Breast epithelium (tissue), 4 donors: ENCODE results near the gene PAXIP1. TPM values are rescaled to one million over a fixed set of nuclear protein-coding genes. Genes with fewer than 3 reads are reported as not detected.
"Not testable (repeated sequence)": the region's sequence is repeated elsewhere in the genome, so short reads cannot be mapped to it uniquely, and the experiment has no call there.

ENCODE experiments used
- DNase-seq, 2 donors: peaks; one replicate each; pipeline ENCODE4 v3.0.0-alpha.2; 2019; ENCODE audit warnings: low spot score in 2 of 2
- H3K27ac ChIP-seq, 2 donors: fragments of 200-600 bp; sonication (generic) in 1 of 2; one replicate each; pipeline ENCODE4 v1.5.1; 2016 to 2019; ENCODE audit warnings: mild to moderate bottlenecking in 1 of 2
- H3K27me3 ChIP-seq, 2 donors: fragments of 200-600 bp; sonication (generic) in 1 of 2; one replicate each; pipeline versions ENCODE4 v1.5.1 to v1.6.0; 2017 to 2019; ENCODE audit warnings: control low read depth in 1 of 2, mild to moderate bottlenecking in 1 of 2
- H3K36me3 ChIP-seq: fragments of 200-600 bp; one replicate; pipeline ENCODE4 v1.5.1; 2019
- H3K4me1 ChIP-seq, 2 donors: fragments of 200-600 bp; sonication (generic); one replicate each; pipeline ENCODE4 v1.5.1; 2016 to 2019; ENCODE audit warnings: control low read depth in 1 of 2
- H3K4me3 ChIP-seq, 3 donors: fragments of 200-600 bp; sonication (generic); 1 replicate in 2 of 3; 2 replicates in 1 of 3; pipeline ENCODE4 v1.5.1; 2016 to 2019; ENCODE audit warnings: mild to moderate bottlenecking in 3 of 3, moderate library complexity in 2 of 3
- H3K9me3 ChIP-seq, 2 donors: fragments of 200-600 bp; sonication (generic) in 1 of 2; one replicate each; pipeline ENCODE4 v1.5.1; 2016 to 2019; ENCODE audit warnings: control low read depth in 1 of 2
- POLR2A ChIP-seq: fragments of 450-650 bp; IDR thresholded peaks from one replicate; pipeline ENCODE4 v1.6.1; 2016; ENCODE audit warnings: antibody characterized with exemption, mild to moderate bottlenecking, moderate library complexity
- POLR2AphosphoS5 ChIP-seq, 3 donors: sonication (generic); formaldehyde crosslinking; IDR thresholded peaks; one replicate each; pipeline ENCODE4 v1.6.1; 2017; ENCODE audit warnings: antibody characterized with exemption in 3 of 3
- intact Hi-C: fragments of 100-400 bp; cut with DNase I; formaldehyde crosslinking; loops from one replicate; pipeline ENCODE4 v1.15.1; 2023; ENCODE audit warnings: low total_unique reads
- total RNA-seq, 3 donors: library from RNA; depleted of rRNA; stranded (reverse); fragments of >200 nt; gene quantifications; one replicate each; pipeline ENCODE4 v1.1.0, GENCODE V29; 2016
- TF ChIP-seq, protein P1 (sequence below), 3 donors: fragments of 450-650 bp; IDR thresholded peaks; one replicate each; pipeline ENCODE4 v1.5.1; 2016 to 2017; ENCODE audit warnings: antibody characterized with exemption in 3 of 3, mild to moderate bottlenecking in 3 of 3, moderate library complexity in 3 of 3

The PAXIP1 gene
- total RNA-seq, 3 donors from 2014 or later, result 10.2 to 25.3 (median 14.1) TPM

- Histone ChIP-seq H3K36me3 (no peaks in the 10 kb centered on the region), H3K9me3 (peaks cover 9 to 10% of the 10 kb centered on the region in 2 donors), H3K4me1 (no peaks in the 10 kb centered on the region), H3K27ac (no peak overlapping the region), H3K27me3 (no peaks in the 10 kb centered on the region), H3K4me3 (no peak overlapping the region)
- DNase-seq, result no peak
- TF ChIP-seq POLR2A, result no peak
- TF ChIP-seq, protein P1, sequence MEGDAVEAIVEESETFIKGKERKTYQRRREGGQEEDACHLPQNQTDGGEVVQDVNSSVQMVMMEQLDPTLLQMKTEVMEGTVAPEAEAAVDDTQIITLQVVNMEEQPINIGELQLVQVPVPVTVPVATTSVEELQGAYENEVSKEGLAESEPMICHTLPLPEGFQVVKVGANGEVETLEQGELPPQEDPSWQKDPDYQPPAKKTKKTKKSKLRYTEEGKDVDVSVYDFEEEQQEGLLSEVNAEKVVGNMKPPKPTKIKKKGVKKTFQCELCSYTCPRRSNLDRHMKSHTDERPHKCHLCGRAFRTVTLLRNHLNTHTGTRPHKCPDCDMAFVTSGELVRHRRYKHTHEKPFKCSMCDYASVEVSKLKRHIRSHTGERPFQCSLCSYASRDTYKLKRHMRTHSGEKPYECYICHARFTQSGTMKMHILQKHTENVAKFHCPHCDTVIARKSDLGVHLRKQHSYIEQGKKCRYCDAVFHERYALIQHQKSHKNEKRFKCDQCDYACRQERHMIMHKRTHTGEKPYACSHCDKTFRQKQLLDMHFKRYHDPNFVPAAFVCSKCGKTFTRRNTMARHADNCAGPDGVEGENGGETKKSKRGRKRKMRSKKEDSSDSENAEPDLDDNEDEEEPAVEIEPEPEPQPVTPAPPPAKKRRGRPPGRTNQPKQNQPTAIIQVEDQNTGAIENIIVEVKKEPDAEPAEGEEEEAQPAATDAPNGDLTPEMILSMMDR (IDR thresholded peaks at IDR 0.05), result no peak
- intact Hi-C loops, result no loop called here
Observed at GRCh38 chr7:154937837-154938236, 65.1 kb downstream of the PAXIP1 start.

DNA sequence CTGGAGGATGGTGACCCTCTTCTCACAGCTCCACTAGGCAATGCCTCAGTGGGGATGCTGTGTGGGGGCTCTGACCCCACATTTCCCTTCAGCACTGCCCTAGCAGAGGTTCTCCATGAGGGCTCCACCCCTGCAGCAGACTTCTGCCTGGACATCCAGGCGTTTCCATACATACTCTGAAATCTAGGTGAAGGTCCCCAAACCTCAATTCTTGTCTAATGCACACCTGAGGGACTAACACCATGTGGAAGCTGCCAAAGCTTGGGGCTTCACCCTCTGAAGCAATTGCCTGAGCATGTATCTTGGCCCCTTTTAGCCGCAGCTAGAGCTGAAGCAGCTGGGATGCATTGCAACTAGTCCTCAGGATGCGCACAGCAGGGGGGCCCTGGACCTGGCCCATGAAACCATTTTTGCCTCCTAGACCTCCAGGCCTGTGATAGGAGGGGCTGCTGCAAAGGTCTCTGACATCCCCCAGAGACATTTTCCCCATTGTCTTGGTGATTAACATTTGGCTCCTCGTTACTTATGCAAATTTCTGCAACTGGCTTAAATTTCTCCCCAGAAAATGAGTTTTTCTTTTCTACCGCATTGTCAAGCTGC is 68.5 kb downstream of the PAXIP1 start:
- DNase-seq, H3K4me1 ChIP-seq, H3K4me3 ChIP-seq, H3K27ac ChIP-seq, H3K36me3 ChIP-seq, H3K27me3 ChIP-seq, H3K9me3 ChIP-seq, intact Hi-C loops: not testable (repeated sequence)

DNA sequence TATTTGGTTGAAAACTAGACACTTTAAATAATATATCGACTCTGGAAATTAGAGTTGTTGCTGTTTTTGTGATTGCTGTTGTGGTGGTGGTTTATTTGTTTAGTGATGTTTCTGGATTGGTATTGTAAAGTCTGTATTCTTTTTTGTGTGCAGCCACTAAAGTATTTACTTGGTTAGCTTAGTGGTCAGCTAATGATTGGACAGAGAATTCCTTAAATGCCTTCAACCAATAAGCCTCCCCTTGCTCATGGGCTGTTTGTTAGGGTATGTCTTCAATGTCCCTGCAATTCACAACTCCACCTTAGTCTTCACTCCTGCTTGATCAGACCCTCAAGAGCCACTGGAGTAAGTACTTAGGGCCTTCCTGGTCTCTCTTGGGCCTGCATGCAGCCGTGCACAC is 71.0 kb downstream of the PAXIP1 start:
- H3K4me1 ChIP-seq, result no peaks in the 10 kb centered on the region
- H3K36me3 ChIP-seq, result no peaks in the 10 kb centered on the region
- peaks cover 9 to 10% of the 10 kb centered on the region in 2 donors for H3K9me3 ChIP-seq
- H3K27ac ChIP-seq, result no peak overlapping the region
- DNase-seq, result no peak
- TF ChIP-seq POLR2A, result no peak
- TF ChIP-seq, protein P1 (IDR thresholded peaks at IDR 0.05), result no peak
- no peak for TF ChIP-seq POLR2AphosphoS5 (IDR thresholded peaks at IDR 0.05)
- no peaks in the 10 kb centered on the region for H3K27me3 ChIP-seq
- intact Hi-C loops, result no loop called here
- H3K4me3 ChIP-seq, result no peak overlapping the region

DNA sequence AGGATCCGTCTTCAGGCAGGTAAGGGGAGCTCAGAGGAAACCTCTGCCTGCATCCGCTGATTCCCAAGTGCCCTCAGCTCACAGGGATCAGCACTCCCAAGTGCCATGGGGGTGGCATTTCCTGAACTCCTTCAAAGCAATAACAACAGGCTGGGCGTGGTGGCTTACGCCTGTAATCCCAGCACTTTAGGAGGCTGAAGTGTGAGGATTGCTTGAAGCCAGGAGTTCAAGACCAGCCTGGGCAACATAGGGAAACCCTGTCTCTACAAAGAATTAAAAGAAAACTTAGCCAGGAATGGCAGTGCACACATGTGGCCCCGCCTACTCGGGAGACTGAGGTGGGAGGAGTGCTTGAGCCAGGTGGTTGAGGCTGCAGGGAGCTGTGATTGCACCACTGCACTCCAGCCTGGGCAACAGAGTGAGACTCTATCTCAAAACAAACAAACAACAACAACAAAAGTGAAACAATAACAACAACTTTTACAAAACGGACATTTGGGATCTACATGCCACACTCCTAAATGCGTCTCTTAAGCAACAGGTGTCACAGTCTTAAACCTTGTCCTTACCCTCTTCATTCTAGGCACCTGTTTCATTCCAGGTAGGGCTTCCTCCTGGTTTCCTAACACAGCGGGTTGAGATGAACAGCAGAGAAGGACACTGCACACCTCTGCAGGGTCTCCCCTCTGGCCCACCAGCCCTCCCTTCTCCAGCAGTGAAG is 73.8 kb downstream of the PAXIP1 start:
- H3K27me3 ChIP-seq, result no peaks in the 10 kb centered on the region
- peaks cover 3% of the 10 kb centered on the region in 2 donors for H3K9me3 ChIP-seq
- peak overlapping the region; percentile 60 to 79 (median 65) for H3K4me3 ChIP-seq
- intact Hi-C loops, result loop anchor here (10.0 kb wide), 1 partner anchor 426 kb away; no protein-coding TSS in a partner anchor
- no peak for DNase-seq
- H3K36me3 ChIP-seq, result no peaks in the 10 kb centered on the region
- H3K4me1 ChIP-seq, result no peaks in the 10 kb centered on the region
- H3K27ac ChIP-seq, result peak overlapping the region; percentile 95
- no peak for TF ChIP-seq POLR2AphosphoS5 (IDR thresholded peaks at IDR 0.05)
- no peak for TF ChIP-seq POLR2A
- TF ChIP-seq, protein P1 (IDR thresholded peaks at IDR 0.05), result no peak

DNA sequence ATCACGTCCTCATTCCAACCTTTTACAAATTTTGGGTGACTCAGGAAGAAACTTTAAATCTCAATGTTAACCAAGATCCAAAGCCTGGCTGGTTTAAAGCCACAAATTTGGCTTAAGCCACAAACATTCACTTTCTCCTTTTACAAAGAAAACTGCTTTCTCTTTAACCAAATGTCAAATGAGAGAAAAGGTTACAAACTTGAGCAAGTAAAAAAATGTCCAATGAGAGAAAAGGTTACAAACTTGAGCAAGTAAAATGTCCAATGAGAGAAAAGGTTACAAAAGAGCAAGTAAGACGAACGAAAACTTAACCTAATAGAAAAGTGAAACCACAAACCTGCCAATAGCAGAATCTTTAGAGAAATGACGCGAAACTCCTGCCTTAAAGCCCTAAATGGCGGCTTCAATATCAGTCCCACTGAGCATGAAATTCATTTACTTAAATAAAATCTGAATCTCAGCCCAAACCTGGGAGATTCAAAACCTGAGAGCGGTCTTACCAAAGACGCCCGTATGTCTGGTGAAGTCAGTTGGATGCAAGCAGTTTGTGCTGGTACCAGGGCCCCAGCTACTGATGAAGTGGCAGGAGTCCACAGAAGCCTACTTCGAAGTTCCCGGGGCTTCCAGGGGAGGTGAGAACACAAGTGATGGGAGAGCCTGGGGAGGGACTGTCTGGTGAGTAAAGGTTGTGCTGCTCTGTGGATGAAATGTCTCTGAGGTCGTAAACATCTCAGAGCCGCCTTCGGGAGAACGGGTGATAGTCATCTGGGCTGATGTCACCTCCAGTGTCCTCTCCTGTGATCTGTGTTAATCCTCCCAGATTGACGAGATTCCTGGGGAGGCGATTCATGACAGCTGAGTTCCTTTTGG is 74.6 kb downstream of the PAXIP1 start:
- intact Hi-C loops, result loop anchor here (10.0 kb wide), 1 partner anchor 426 kb away; no protein-coding TSS in a partner anchor
- Histone ChIP-seq H3K27ac (peak overlapping the region; percentile 95), H3K9me3 (no peaks in the 10 kb centered on the region), H3K27me3 (no peaks in the 10 kb centered on the region), H3K36me3 (no peaks in the 10 kb centered on the region), H3K4me1 (no peaks in the 10 kb centered on the region), H3K4me3 (peak overlapping the region; percentile 60 to 79 (median 65))
- peak in 1 of 2 donors; percentile 48 for DNase-seq
- peak in 2 of 3 donors; percentile 10 to 33 for TF ChIP-seq POLR2AphosphoS5 (IDR thresholded peaks at IDR 0.05)
- TF ChIP-seq, protein P1 (IDR thresholded peaks at IDR 0.05), result no peak
